Amygdala (tissue), 56 donors: ENCODE data around the gene MRGPRX3.

Source experiments
- DNase-seq, 56 donors: peaks; one replicate each; lab custom pipeline; 2025; lab: John Stamatoyannopoulos, UW

The MRGPRX3 gene

GRCh38 chr11:18151581-18151980 lies 19.2 kb downstream of the MRGPRX3 start:
- no peak for DNase-seq

- DNase-seq, result no peak
These were observed 36.0 kb downstream of the MRGPRX3 start for GRCh38 chr11:18168372-18168771.

- peak in 1 of 56 donors; percentile 4 for DNase-seq
These were observed 39.1 kb downstream of the MRGPRX3 start for GRCh38 chr11:18171377-18172000.

- no peak for DNase-seq
These were observed 40.3 kb downstream of the MRGPRX3 start, which contains the start of gene MRGPRX4 for GRCh38 chr11:18172666-18173065. Gene MRGPRX4, plus strand, starts transcription at chr11:18172837. Its CDS starts 420 bp downstream, at chr11:18173257.

- DNase-seq, result no peak
These were observed 41.0 kb downstream of the MRGPRX3 start for GRCh38 chr11:18173225-18173866.
